GM12878 (cell line): ENCODE results near the gene KIZ. TPM values are rescaled to one million over a fixed set of nuclear protein-coding genes. Genes with fewer than 3 reads are reported as not detected.

Experiments
- BHLHE40 ChIP-seq, 2 experiments: fragments of 450-650 bp in 1 of 2; IDR thresholded peaks; 2 replicates each; pipeline ENCODE4 v1.6.1; 2011 to 2017; ENCODE audit warnings: low read depth in 2 of 2, borderline replicate concordance in 1 of 2, improper control_type of control experiment in 1 of 2, low read length in 1 of 2, mild to moderate bottlenecking in 1 of 2
- CREM ChIP-seq: IDR thresholded peaks from 2 replicates; pipeline ENCODE4 v1.6.1; 2014; ENCODE audit warnings: antibody characterized with exemption, low read depth
- ELK1 ChIP-seq: IDR thresholded peaks from 2 replicates; pipeline ENCODE4 v1.6.1; 2012; ENCODE audit warnings: low read depth, low read length, improper control_type of control experiment
- ETV6 ChIP-seq, 2 experiments: fragments of 450-650 bp in 1 of 2; IDR thresholded peaks in 1 of 2; conservative IDR thresholded peaks in 1 of 2; 2 replicates each; pipeline ENCODE4 v1.6.1; 2014; ENCODE audit warnings: antibody characterized with exemption in 1 of 2, borderline replicate concordance in 1 of 2, low read depth in 1 of 2, mild to moderate bottlenecking in 1 of 2, moderate library complexity in 1 of 2
- FOXK2 ChIP-seq: fragments of 450-650 bp; IDR thresholded peaks from 2 replicates; pipeline ENCODE4 v1.6.1; 2017; ENCODE audit warnings: mild to moderate bottlenecking, moderate library complexity
- GABPA ChIP-seq: IDR thresholded peaks from 2 replicates; pipeline ENCODE4 v1.6.1; 2014; ENCODE audit warnings: antibody characterized with exemption, low read depth, mild to moderate bottlenecking, inconsistent platforms
- NR2C1 ChIP-seq: fragments of 450-650 bp; IDR thresholded peaks from 2 replicates; pipeline ENCODE4 v1.6.1; 2017; ENCODE audit warnings: antibody characterized with exemption, mild to moderate bottlenecking, moderate library complexity
- PAX5 ChIP-seq: IDR thresholded peaks from 2 replicates; pipeline ENCODE4 v1.6.1; 2011; ENCODE audit warnings: low read depth, low read length, borderline replicate concordance
- RAD21 ChIP-seq: IDR thresholded peaks from 2 replicates; pipeline ENCODE4 v1.6.1; 2011; ENCODE audit warnings: mild to moderate bottlenecking, low read depth, low read length, moderate library complexity; ENCODE audit not compliant: insufficient read depth
- RELA ChIP-seq: fragments of 450-650 bp; IDR thresholded peaks from 2 replicates; pipeline ENCODE4 v1.8.0; 2014; ENCODE audit warnings: borderline replicate concordance; ENCODE audit not compliant: partially characterized antibody
- RFX5 ChIP-seq: IDR thresholded peaks from 2 replicates; pipeline ENCODE4 v1.6.1; 2011; ENCODE audit warnings: low read depth, low read length, improper control_type of control experiment
- SKIL ChIP-seq: fragments of 450-650 bp; IDR thresholded peaks from 2 replicates; pipeline ENCODE4 v1.6.1; 2017; ENCODE audit warnings: mild to moderate bottlenecking, low read depth, inconsistent platforms; ENCODE audit not compliant: poor library complexity, severe bottlenecking
- polyA plus RNA-seq, 11 experiments: library from polyadenylated mRNA; depleted of rRNA in 4 of 11; unstranded in 6 of 11; stranded (reverse) in 5 of 11; fragments of >200 nt; fragmentation: Nextera tagmentation in 4 of 11; fragmentation: Illumina TruSeq in 1 of 11; extraction: Ambion mirVana in 4 of 11; extraction: Trizol in 1 of 11; gene quantifications; 1 replicate in 1 of 11; 2 replicates in 10 of 11; pipeline versions ENCODE4 v1.2.1 to v1.2.3, GENCODE V29; 2011 to 2016; ENCODE audit warnings: inconsistent platforms in 2 of 11, missing spikeins in 2 of 11, low read depth in 1 of 11
- total RNA-seq, 4 experiments: library from RNA; depleted of rRNA in 3 of 4; stranded (reverse); fragments of >200 nt in 3 of 4; fragmentation: Illumina TruSeq in 1 of 4; extraction: Trizol in 1 of 4; gene quantifications; 2 replicates each; pipeline versions ENCODE4 v1.2.1 to v1.2.3, GENCODE V29; 2013 to 2021
- TF ChIP-seq, protein P1 (sequence below): fragments of 450-650 bp; IDR thresholded peaks from 2 replicates; pipeline ENCODE4 v1.6.1; 2017; ENCODE audit warnings: mild to moderate bottlenecking, moderate library complexity
- TF ChIP-seq, protein P2 (sequence below): fragments of 450-650 bp; IDR thresholded peaks from 2 replicates; pipeline ENCODE4 v1.6.1; 2014; ENCODE audit warnings: mild to moderate bottlenecking

KIZ gene
- total and polyA plus RNA-seq, 10 of the 15 experiments (the other 5 are each of a cell fraction or from before 2014, with no cell fraction given) = 2.7 to 11.0 (median 7.3) TPM

DNA sequence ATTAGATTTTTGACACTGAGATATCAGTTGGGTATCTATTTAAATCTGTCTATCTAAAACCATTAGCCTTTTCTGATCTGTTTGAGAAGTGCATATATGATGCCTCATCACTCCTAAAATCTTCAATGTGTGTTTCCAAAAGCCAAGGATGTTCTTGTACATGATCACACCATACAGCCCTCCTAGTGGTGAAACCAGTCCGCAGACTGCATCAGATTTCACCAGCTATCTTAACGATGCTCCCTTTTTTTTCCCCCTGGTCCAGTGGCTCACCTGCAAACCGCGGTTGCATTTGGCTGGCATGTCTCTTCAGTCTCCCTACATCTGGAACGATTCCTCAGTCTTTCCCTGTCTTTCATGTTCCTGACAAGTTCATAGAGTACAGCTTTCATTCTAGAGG lies 4.0 kb downstream of the KIZ start (continued):
- TF ChIP-seq RFX5 (no peak), ETV6 (conservative IDR thresholded peaks at IDR 0.05 in 1 of 2, IDR thresholded peaks at IDR 0.05 in 1 of 2; ENCODE audit: borderline replicate concordance in 1 of 2, low read depth in 1 of 2) (no peak), CREM (no peak), SKIL (no peak), RAD21 (no peak), RELA (no peak), BHLHE40 (IDR thresholded peaks at IDR 0.05; ENCODE audit: borderline replicate concordance in 1 of 2, low read depth in 2 of 2, low read length in 1 of 2) (no peak), ELK1 (no peak), NR2C1 (no peak), GABPA (no peak), FOXK2 (no peak), PAX5 (no peak)
- TF ChIP-seq, protein P1, sequence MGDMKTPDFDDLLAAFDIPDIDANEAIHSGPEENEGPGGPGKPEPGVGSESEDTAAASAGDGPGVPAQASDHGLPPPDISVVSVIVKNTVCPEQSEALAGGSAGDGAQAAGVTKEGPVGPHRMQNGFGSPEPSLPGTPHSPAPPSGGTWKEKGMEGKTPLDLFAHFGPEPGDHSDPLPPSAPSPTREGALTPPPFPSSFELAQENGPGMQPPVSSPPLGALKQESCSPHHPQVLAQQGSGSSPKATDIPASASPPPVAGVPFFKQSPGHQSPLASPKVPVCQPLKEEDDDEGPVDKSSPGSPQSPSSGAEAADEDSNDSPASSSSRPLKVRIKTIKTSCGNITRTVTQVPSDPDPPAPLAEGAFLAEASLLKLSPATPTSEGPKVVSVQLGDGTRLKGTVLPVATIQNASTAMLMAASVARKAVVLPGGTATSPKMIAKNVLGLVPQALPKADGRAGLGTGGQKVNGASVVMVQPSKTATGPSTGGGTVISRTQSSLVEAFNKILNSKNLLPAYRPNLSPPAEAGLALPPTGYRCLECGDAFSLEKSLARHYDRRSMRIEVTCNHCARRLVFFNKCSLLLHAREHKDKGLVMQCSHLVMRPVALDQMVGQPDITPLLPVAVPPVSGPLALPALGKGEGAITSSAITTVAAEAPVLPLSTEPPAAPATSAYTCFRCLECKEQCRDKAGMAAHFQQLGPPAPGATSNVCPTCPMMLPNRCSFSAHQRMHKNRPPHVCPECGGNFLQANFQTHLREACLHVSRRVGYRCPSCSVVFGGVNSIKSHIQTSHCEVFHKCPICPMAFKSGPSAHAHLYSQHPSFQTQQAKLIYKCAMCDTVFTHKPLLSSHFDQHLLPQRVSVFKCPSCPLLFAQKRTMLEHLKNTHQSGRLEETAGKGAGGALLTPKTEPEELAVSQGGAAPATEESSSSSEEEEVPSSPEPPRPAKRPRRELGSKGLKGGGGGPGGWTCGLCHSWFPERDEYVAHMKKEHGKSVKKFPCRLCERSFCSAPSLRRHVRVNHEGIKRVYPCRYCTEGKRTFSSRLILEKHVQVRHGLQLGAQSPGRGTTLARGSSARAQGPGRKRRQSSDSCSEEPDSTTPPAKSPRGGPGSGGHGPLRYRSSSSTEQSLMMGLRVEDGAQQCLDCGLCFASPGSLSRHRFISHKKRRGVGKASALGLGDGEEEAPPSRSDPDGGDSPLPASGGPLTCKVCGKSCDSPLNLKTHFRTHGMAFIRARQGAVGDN = no peak
- TF ChIP-seq, protein P2, sequence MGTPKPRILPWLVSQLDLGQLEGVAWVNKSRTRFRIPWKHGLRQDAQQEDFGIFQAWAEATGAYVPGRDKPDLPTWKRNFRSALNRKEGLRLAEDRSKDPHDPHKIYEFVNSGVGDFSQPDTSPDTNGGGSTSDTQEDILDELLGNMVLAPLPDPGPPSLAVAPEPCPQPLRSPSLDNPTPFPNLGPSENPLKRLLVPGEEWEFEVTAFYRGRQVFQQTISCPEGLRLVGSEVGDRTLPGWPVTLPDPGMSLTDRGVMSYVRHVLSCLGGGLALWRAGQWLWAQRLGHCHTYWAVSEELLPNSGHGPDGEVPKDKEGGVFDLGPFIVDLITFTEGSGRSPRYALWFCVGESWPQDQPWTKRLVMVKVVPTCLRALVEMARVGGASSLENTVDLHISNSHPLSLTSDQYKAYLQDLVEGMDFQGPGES = no peak
